Activated gamma-delta T cell (primary cell): Measurements from ENCODE around the gene ABHD16A.

Experiments used
- DNase-seq: peaks from one replicate; lab custom pipeline; 2025; lab: John Stamatoyannopoulos, UW
- total RNA-seq, 2 donors: gene quantifications; one replicate each; lab custom pipeline; 2026; lab: John Stamatoyannopoulos, UW

ABHD16A gene
- 7.0 to 9.1 reads per million in 2 donors for total RNA-seq

DNA sequence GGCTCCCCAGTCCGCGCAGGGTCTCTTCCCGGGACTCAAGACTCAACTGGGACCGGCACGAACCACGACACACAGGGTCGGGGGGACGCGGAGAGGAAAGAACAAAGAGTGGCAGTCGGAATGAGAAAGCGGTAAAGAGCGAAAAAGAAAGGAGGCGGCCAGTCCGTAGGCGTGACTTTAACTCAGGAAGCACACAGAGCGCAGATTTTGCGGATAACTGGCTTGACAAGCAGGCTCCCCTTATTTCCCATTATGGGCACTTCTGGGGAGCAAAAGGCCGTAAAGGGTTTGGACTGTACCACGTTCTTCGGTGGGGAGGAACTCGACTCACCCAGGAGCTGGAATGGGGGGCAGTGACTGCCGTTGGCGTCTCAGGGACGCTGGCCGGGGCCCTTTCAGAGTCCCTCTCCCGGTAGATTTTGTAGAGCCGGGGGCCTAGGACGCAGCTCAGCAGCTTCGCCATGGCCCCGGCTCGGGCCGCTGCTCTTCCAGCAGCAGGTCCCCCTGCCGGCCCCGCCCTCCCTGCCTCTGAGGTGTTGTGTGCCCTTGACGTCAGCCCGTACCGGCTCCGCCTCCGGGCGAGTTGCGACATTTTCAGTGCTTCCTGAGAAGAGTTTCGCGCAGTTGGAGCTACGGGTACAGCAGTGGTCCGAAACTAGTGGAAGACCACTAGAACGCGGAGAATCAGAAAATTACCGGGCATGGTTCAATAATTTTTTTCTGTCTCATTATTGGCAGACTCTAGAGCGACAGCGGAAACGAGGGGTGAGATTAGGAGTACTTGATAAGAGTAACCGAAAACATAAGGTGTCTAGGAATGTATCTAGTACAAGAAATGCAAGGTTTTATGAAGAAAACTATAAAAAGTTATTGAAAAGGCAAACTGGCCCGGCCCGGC is at the start of gene ABHD16A:
Gene ABHD16A, minus strand, starts transcription at position 506 of the 898 bp plus-strand sequence. Its CDS starts 43 bp downstream, at position 463.
- peak; percentile 89 for DNase-seq

DNA sequence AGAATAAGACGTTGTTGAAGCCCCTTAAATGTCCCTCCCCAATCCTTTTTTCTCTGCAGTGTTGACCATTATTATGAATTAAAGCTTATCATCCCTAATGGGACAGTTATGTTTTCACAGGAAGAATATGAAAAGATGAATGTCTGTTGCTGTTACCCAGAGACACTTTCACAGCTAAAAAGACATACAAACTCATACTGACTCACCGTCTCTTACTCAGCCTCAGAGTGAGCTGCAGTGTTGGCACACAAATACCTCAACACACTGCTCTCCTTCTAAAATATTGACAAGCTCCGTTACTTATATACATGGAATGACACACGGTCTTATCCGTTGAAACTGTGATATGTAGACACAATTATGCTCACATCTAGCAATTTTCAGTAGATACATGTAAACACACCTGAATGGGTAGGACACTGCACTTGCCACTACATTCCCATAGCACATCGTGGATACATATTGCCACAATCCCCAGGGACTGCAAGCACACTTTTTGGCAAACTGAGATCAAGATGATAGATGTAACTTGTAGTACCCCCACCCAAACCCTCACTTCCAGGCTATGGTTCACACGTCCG is 49.7 kb upstream of the ABHD16A start:
- DNase-seq: no peak

DNA sequence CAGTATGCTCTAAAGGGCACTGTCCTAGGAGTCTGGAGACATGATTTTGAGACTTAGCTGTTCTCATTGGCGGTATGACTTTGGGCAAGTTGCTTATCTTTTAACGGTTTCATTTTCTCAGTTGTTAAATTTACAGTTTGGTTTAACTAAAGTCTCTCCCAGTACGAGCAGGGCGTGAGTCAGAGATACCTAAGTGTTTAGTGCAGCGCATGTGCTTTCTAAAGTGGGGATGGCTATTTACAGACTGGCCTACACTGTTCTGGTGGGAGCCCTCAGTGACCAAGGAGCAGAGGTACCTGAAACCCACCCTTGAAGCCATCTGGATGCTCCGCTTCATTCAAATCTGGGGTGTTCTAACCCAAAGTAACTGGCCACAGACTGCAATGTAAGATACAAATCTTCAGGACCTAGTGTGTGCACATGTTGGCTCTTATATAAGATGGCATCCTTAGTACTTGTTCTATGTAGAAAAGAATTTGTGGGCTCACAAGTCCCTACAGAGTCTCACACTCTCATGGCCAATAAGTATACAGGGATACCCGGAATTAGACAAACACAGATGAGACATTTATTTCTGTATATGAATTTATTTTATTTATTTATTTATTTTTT is 47.4 kb upstream of the ABHD16A start:
- no peak for DNase-seq

DNA sequence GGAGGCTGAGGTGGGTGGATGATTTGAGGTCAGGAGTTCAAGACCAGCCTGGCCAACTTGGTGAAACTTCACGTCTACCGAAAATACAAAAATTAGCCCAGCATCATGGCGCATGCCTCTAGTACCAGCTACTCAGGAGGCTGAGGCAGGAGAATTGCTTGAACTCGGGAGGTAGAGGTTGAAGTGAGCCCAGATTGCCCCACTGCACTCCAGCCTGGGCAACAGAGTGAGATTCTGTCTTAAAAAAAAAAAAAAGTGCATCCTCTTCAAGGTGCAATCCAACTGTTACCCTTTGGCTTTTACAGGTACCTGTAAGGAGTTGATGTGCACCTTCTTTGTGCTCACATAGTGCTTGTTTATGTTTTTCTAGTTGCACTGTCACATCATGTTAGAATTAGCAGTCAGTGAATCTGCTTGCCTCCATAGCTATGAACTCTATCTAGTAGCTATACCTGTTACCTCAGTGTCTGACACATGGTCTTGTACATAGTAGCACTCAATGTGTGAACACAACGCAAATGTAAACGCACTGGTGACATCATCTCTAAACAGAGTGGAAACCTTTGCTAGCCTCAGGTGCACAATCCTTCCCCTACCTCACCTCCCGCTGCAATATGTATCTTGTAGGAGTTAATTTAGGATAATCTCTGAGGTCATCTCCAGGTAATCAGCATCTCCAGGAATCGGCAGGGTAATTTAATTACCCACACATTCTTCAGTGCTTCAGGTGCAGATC is 46.3 kb upstream of the ABHD16A start:
- no peak for DNase-seq

DNA sequence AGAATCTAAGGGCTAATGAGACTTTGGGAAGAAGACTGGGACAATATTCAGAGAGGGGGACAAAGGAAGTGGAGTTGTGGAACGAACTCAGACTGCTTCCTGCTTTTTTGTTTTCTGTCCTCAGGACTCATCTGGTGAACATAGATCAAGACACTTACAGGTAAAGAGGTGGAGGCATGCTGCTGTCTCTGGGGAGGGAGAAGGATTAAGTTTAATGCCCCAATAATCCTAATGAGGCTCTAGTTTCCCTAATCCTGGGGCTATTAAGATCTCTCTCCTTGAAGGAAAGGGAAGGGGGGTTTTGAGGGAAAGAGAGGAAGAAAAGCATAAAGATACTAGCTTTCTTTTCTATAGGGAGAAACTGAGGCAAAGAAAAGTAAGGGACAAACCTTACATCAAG is 41.3 kb upstream of the ABHD16A start:
- DNase-seq: no peak

DNA sequence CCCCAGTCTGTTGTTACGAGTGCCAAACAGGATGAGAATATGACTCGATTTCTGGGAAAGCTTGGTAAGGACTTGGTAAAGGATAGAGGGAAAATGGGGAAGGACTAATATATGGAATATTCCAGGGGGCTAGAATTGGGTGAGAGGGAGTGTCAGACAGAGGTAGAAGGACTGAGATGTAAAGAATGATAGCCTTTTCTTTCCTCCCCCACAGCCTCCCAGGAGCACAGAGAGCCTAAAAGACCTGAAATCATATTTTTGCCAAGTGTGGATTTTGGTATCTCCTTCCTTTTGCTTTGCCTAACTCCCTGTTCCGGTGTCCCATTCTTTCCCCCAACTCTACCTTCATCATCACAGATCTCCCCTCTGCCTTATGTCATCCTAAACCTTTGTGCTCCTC is 39.8 kb upstream of the ABHD16A start:
- no peak for DNase-seq

DNA sequence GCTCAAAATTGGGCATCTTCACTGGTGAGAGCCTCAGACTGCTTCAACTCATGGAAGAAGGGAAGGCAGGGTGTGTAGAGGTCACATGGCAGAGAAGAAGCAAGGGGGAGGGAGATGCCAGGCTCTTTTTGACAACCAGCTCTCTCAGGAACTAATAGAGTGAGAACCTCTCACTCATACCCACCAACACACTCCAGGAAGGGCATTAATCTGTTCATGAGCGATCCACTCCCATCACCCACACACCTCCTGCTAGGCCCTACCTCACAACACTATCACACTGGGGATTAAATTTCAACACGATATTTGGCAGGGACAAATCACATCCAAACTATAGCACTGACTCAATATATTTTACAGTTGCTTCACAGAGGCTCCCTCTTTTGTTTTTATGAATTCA is 38.7 kb upstream of the ABHD16A start:
- no peak for DNase-seq

DNA sequence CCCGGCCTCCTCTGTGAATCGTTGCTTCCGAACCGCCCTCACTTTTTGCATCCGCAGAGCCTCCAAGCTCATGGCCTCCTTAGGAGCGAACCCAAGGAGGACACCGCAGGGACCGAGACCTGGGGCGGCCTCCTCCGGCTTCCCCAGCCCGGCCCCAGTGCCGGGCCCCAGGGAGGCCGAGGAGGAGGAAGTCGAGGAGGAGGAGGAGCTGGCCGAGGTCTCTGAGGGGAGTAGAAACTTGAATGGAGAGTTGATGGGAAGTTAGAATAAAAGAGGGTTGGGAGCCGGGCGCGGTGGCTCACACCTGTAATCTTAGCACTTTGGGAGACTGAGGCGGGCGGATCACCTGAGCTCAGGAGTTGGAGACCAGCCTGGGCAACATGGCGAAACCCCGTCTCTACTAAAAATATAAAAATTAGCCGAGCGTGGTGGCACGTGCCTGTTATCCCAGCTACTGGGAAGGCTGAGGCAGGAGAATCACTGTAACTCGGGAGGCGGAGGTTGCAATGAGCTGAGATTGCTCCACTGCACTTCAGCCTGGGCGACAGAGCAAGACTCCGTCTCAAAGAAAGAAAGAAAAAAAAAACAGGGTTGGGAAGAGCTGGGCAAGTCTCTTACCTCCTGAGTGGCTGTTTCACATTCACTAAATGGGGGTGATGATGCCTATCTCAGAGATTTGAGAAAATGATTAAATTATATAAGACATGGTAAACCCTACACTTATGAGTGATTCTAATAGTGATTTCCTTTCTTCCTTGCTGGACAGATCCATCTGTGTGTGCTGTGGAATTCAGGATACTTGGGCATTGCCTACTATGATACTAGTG is 37.5 kb upstream of the ABHD16A start:
- no peak for DNase-seq

DNA sequence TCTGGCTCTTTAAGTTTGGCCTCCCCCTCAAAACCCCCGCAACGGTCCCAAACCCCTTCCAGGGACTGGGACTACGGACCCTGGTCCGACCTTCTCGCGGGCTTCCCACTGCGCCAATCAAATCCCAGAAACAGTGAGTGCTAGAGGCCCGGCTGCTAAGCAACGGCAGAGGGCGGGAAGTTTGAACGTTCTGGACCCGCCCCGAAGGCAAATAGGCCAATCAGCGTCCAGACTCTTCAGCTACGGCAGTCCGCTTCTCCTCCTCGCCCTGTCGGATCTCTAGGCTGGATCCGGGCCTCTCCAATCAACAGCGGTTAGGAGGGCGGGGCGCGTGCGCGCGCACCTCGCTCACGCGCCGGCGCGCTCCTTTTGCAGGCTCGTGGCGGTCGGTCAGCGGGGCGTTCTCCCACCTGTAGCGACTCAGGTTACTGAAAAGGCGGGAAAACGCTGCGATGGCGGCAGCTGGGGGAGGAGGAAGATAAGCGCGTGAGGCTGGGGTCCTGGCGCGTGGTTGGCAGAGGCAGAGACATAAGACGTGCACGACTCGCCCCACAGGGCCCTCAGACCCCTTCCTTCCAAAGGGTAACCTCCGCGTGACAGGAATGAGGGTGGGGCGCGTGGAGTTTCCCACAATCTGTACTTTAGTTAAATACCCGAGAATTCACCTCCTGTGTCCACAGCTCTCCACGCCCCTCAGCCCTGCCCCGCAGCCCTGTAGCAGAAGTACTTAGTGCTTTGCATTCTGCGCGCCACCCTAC is 36.7 kb upstream of the ABHD16A start, which contains the start of gene MSH5:
Gene MSH5, plus strand, starts transcription at position 367 of the 758 bp plus-strand sequence. CDS start 462 bp downstream, outside the sequence.
- peak; percentile 83 for DNase-seq

DNA sequence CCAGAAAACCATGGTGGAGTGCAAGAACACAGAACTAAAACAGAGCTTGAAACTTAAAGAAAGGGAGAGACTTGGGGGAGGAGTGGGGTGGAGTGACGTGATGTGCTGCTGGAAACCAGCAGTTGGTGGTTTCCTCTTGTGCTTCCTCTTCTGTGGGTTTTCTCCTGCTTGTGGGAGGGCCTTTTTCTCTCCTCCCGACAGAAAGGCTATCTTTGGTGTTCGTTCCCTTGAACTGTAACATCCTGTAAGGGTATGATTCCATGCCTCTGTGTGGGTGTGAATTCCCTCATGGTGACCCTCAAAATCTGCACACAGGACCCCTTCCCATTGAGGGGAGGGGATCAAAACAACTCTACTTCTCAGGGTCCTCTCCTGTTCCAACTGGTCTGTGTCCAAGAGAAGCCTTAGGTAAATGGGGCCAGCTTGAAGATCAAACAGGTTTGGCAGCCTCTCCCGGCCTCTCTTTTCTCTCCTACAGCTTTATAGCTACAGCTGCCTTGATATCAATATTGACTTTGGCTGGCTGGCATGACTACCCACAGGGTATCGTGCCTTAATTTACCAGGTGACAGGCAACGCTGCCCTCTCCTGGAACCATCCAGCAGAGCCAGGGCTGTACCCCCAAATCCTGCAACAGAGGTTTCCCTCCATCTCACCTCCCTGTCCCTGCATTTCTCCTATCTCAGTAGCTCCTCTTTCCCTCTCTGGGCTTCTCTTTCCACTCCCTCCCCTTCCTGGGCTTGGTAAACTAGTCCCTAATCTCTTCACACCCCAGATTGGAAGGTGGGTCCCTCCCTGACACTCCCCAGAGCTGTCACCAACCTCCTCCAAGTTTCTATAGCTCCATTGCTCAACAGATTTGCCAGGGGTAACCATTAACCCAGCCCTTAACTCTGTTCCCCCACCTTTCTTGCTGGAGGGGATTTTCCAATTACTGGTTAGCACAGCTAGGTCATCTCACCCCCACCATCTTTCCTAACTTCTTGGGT is 35.2 kb upstream of the ABHD16A start:
- DNase-seq: no peak

DNA sequence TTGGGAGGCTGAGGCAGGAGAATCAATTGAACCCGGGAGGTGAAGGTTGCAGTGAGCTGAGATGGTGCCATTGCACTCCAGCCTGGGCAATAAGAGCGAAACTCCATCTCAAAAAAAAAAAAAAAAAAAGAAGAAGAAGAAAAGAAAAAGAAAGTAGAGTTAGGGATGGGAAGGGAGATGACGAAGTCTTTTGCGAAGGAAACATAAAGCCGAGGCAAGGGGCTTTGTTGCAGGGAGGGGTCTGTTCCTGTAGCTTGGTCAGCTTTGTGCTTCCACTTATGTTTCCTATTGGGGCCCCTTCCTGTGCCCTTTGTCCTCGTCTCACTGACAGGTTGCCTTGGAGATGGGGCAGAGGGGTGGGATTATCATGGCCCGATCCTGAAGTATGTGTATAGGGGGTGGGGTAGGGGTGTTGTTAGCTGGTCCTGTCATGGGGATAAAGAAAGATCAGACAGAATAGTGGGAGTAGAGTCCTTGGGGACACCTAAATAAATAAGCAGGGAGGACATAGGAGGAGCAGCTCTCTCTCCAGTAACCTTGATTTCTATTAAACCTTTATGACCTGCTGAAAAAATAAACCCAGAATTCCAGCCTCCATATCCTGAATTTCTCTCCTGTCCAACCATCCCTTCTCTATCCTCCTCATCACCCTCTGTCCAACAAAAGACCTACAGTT is 34.3 kb upstream of the ABHD16A start:
- no peak for DNase-seq

DNA sequence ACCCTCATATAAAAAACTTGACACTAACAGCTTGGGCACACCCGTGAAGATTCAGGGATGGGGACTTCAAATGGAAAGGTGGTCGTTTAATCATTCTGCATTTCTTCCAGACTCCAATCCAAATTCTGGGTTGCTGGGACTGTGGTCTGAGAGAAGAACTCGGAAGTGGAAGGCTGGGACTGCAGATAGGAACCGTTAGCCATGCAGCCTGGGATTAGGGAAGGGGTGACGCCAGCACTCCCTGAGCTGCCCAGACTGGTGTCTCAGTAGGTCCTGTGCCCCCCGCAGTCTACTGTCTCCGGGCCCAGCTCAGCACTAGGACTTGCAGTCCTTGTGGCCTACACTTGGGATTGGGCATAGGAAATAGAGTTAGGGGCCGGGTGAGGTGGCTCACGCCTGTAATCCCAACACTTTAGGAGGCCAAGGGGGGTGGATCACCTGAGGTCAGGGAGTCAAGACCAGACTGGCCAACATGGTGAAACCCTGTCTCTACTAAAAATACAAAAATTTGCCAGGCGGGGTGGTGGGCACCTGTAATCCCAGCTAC is 33.7 kb upstream of the ABHD16A start:
- no peak for DNase-seq

DNA sequence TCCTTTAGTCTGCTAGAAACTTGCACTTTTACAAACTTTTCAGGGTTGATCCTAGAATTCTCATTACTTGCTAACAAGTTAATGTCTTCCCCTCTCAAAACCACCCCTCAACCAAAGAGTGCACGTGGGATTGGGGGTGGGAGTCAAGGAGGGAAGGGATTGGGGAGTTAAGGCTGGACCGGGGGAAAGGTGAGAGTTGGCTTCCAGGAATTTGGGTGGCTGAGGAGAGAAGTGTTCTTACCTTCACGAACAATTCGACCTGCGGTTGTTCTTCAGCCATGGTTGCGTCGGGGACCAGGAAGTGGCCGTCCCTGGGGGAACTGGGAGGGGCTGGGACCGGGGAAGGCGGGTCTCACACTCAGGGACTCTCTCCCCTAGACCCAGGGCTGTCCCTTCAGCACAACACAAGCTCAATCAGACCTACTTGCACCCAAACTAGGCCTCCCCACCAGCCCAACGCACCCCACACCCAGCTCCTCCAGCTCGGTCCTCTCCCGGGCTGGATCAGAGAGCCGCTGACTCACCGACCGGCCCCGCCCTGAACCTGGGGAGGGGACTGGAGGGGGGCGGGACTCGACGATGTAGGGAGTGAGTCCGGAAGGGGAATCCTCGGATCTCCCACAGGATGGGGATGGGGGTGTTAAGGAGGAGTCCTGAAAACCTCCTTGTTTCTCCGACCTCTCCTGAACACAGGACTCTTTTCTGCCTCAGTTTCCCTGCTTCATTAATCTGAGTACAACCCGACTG is 33.1 kb upstream of the ABHD16A start, which contains the start of gene CLIC1:
Gene CLIC1, minus strand, starts transcription at position 510 of the 747 bp plus-strand sequence. Its CDS starts 230 bp downstream, at position 280.
- peak; percentile 47 for DNase-seq

DNA sequence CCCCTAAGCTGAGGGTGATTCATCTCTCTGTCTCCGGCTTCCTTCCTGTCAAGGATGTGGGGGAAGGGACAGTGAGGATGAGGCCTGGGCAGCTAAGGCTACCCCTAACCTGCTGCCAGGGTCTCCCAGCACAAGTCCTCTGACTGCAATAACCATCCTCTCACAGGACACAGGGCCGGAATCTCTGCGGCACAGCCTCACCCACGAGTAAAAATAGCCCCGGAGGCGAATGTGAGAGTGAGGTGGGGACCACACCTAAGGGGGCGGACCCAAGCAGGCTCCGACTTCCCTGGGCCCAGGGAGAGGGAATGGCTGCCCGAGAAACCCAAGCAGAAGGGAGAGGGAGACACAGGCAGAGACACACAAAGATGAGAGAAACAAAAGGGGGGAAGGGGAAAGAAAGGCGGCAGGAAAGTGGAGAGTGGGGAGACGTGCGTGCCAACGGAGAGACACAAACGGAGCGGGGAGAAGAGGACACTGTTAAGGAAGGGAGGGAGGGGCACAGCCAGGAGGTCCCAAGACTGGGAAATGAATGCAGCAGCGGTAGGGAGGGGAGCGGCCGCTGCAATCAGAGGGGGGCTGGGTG is 31.8 kb upstream of the ABHD16A start:
- DNase-seq: no peak

DNA sequence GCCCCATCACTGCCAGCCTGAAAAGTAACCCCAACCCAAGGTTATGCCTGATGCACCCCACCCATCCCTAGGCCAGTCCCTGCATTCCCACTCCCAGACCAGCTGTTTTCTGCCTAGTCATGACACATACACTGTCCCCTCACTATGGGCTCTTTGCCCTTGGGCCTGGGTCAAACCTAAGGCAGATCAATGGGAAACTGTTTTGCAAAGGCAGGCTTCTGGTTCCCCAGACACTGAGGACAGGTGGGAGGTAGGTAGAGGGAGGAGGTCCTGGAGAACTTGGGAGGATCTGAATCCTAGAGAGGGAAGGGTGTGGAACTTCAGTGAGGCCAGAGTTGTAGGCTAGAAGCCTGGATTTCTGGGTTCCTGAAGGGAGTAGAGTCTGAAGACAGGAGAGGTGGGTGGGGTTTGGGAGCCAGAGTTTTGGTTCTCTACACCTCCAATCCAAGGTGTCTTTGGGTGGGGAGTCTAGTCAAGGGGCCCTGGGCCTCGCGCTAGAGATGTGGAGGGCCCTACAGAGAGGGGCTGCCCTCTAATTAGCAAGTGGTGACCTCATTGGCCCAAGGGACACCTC is 31.2 kb upstream of the ABHD16A start:
- no peak for DNase-seq

DNA sequence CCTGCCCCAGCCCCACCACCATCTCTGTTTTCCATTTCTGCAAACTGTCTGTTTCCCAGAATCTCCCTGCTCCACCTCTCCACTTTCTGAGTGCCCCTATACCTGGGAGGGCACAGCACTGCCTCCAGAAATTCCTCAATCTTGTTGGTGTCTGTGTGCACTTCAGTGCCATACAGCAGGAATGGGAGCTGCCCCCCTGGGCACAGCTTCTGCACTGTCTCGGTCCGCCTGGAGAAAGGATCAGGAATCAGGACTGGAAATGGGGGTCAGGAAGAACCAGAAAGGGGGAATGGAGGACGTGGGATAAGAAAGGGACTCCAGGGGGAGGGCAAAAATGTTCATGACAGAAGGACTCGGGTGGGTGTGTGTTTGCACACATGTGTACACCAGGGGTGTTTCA is 30.6 kb upstream of the ABHD16A start:
- no peak for DNase-seq

DNA sequence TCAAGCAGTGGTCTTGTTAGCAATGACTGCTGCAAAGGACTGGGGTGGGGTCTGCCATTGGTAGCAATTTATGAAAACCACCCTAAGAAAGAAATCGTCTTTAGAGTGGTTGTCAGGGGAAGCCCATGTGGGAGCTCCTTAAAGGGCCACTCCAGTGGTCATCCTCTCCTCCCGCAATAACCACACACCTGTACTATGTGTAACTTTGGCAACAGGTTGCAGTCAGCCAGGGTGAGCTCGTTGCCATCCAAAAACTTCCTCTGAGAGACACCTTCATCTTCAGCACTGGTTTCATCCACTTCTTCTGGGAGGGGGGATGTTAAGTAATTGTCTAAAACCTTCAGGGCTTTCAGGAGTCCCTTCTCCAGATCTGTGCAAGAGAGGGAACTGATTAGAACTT is 28.9 kb upstream of the ABHD16A start:
- no peak for DNase-seq
